ENCODE data around the gene KRTAP10-1. TPM values are rescaled to one million over a fixed set of nuclear protein-coding genes. Genes with fewer than 3 reads are reported as not detected.

KRTAP10-1 gene
- total and polyA plus RNA-seq, 2 of the 13 experiments (the other 11 are each of a cell fraction or from before 2014, with no cell fraction given) = not detected

GRCh38 chr21:44530903-44531605, 8.9 kb downstream of the KRTAP10-1 start:
- H2AFZ ChIP-seq (ENCODE audit: low read length) = no peak overlapping the region
- peaks cover 7% of the 10 kb centered on the region for H3K4me1 ChIP-seq (ENCODE audit: insufficient read depth, low read length)
- no peak for TF ChIP-seq FOXJ3 (CRISPR knock-in tag; IDR thresholded peaks at IDR 0.05; ENCODE audit: borderline replicate concordance)
- TF ChIP-seq ATF5 (CRISPR knock-in tag; IDR thresholded peaks at IDR 0.05; ENCODE audit: low read depth) = no peak
- no peak for TF ChIP-seq FLYWCH1 (CRISPR knock-in tag; IDR thresholded peaks at IDR 0.05)
- TF ChIP-seq ZNF772 (CRISPR knock-in tag; IDR thresholded peaks at IDR 0.05) = no peak
- TF ChIP-seq NFIC (IDR thresholded peaks at IDR 0.05; ENCODE audit: low read length) = no peak
- no peak for TF ChIP-seq BORCS8-MEF2B (CRISPR knock-in tag; IDR thresholded peaks at IDR 0.05)
- no peak for TF ChIP-seq TCF7 (IDR thresholded peaks at IDR 0.05; ENCODE audit: low read depth)
- TF ChIP-seq ZNF784 (CRISPR knock-in tag; IDR thresholded peaks at IDR 0.05; ENCODE audit: borderline replicate concordance) = no peak
- no peak for TF ChIP-seq ZNF431 (CRISPR knock-in tag; IDR thresholded peaks at IDR 0.05; ENCODE audit: borderline replicate concordance, low read depth)
- TF ChIP-seq ZNF441 (CRISPR knock-in tag; IDR thresholded peaks at IDR 0.05; ENCODE audit: borderline replicate concordance) = no peak
- peaks cover 0 to 14% of the 10 kb centered on the region in 2 experiments; a peak in 1 of 5 replicates for H3K27me3 ChIP-seq (ENCODE audit: control insufficient read depth in 1 of 2, insufficient read depth in 2 of 2, low read length in 2 of 2)
- CTCF ChIA-PET (ENCODE audit: low intra/inter-chr PET ratio, low total read pairs) = no interaction called here
- in situ Hi-C loops (cut with HindIII; ENCODE audit: extremely low pct_ligation_motif_present, low pct_unique_long_range_greater_than_20kb) (no loop called here), intact Hi-C loops (cut with micrococcal nuclease; ENCODE audit: unreplicated experiment) (no loop called here)
- no peak for ATAC-seq
- no peak for DNase-seq (ENCODE audit: low spot score)
- no peak for FAIRE-seq
- BruUV-seq (replicated peaks) = no TSS peak
- POLR2A ChIA-PET = no interaction called here
- no peak overlapping the region for H3K27ac ChIP-seq (ENCODE audit: extremely low read length, insufficient read depth, low read length)
- H3K4me3 ChIP-seq (replicated peaks in 1 of 3; ENCODE audit: insufficient read depth in 1 of 3, low read depth in 2 of 3, low read length in 3 of 3) = no peak overlapping the region
- WGBS (ENCODE audit: low lambda C conversion rate) = 47% methylated on average over 6 of the region's 23 CpGs
- no peaks in the 10 kb centered on the region for H3K36me3 ChIP-seq (replicated peaks in 1 of 2; ENCODE audit: control insufficient read depth in 1 of 2, insufficient read depth in 2 of 2, low read length in 2 of 2)
- H3K4me2 ChIP-seq (ENCODE audit: low read depth, low read length) = no peak overlapping the region
- no peaks in the 10 kb centered on the region for H4K20me1 ChIP-seq (ENCODE audit: insufficient read depth, low read length)
- no peak overlapping the region for H3K9ac ChIP-seq (ENCODE audit: insufficient read depth, low read depth, low read length)
- H3K79me2 ChIP-seq (ENCODE audit: insufficient read depth, low read length) = no peaks in the 10 kb centered on the region
- H3K9me3 ChIP-seq (ENCODE audit: low read length) = no peaks in the 10 kb centered on the region

Data from HepG2 (cell line).